Measurements from ENCODE around the gene TMEM47.

The TMEM47 gene

GRCh38 chrX:34656842-34657725 lies at the start of gene TMEM47:
Gene TMEM47, minus strand, starts transcription at chrX:34657285. Its CDS starts 256 bp downstream, at chrX:34657029.
- no peak for DNase-seq

GRCh38 chrX:34687095-34687494 lies 30.0 kb upstream of the TMEM47 start:
- DNase-seq, result no peak

- DNase-seq, result no peak
These were observed 2.5 kb upstream of the TMEM47 start for GRCh38 chrX:34659575-34659974.

GRCh38 chrX:34658326-34658725 lies 1.2 kb upstream of the TMEM47 start:
- DNase-seq, result no peak

GRCh38 chrX:34657726-34658070 lies 613 bp upstream of the TMEM47 start:
- no peak for DNase-seq

GRCh38 chrX:34656467-34656841 lies 631 bp downstream of the TMEM47 start:
- no peak for DNase-seq

GRCh38 chrX:34655501-34656455 lies 1.3 kb downstream of the TMEM47 start:
- DNase-seq, result no peak

- no peak for DNase-seq
These were observed 2.2 kb downstream of the TMEM47 start for GRCh38 chrX:34654696-34655490.

GRCh38 chrX:34653811-34654210 lies 3.3 kb downstream of the TMEM47 start:
- no peak for DNase-seq

GRCh38 chrX:34642849-34643248 lies 14.2 kb downstream of the TMEM47 start:
- DNase-seq, result no peak

GRCh38 chrX:34638116-34638515 lies 19.0 kb downstream of the TMEM47 start:
- DNase-seq, result no peak

GRCh38 chrX:34634349-34634748 lies 22.7 kb downstream of the TMEM47 start:
- no peak for DNase-seq

- no peak for DNase-seq
These were observed 24.7 kb downstream of the TMEM47 start for GRCh38 chrX:34632384-34632783.

- no peak for DNase-seq
These were observed 25.4 kb downstream of the TMEM47 start for GRCh38 chrX:34631479-34632220.

- DNase-seq, result no peak
These were observed 27.5 kb downstream of the TMEM47 start for GRCh38 chrX:34629572-34629971.

- no peak for DNase-seq
These were observed 32.7 kb downstream of the TMEM47 start for GRCh38 chrX:34624416-34624815.

- no peak for DNase-seq
These were observed 37.2 kb downstream of the TMEM47 start for GRCh38 chrX:34619920-34620319.

GRCh38 chrX:34612036-34612435 lies 45.0 kb downstream of the TMEM47 start:
- DNase-seq, result no peak

GRCh38 chrX:34598362-34598761 lies 58.7 kb downstream of the TMEM47 start:
- no peak for DNase-seq

- DNase-seq, result no peak
These were observed 70.1 kb downstream of the TMEM47 start for GRCh38 chrX:34586936-34587335.

GRCh38 chrX:34586346-34586911 lies 70.7 kb downstream of the TMEM47 start:
- DNase-seq, result no peak

- DNase-seq, result no peak
These were observed 71.5 kb downstream of the TMEM47 start for GRCh38 chrX:34585561-34585960.

Measured in CD4-positive, alpha-beta T cell treated with Interleukin-15 for 1 hour (primary cell).